ACHN (cell line): Measurements from ENCODE around the gene TGFBR3.

ENCODE experiments used
- DNase-seq: peaks from one replicate; pipeline ENCODE4 v3.0.0-alpha.2; 2015
- in situ Hi-C: cut with HindIII; loops from 2 replicates; pipeline ENCODE4 v1.10.0; 2017; ENCODE audit warnings: low sequenced_read_pairs, low pct_ligation_motif_present, low pct_unique_long_range_greater_than_20kb

The TGFBR3 gene

DNA sequence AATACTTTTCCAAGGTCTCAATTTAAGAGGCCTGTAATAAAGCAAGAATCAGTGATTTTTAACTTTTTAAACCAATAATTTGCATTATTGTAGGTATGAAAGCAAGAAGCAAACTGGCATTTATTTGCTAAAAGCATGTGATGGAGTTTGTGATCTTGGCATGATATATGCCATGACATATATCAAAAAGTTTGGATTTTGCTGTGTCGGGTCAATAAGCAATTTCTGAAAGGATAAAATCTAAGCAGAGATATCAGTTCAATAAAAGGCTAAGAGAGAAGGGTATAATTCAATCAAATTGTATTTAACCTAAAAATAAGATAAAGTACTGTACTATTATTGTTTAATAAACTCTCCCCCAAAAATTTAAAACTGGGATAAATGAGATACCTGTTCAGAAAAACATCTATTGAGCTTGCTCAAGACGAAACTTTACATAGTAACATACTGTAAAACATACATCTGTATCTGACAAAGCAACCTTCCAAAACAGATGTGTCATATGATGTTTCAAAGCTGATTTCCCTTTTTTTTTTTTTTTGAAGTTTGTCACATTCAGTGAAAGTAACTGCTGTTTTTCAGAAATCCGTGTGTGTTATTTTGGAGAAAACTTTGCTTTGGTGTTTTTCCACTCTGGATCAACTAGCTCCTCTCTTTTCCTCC lies 74.5 kb downstream of the TGFBR3 start:
- in situ Hi-C loops = no loop called here
- DNase-seq = no peak

- in situ Hi-C loops = no loop called here
- no peak for DNase-seq
Observed at GRCh38 chr1:91809317-91809716, 76.6 kb downstream of the TGFBR3 start.

DNA sequence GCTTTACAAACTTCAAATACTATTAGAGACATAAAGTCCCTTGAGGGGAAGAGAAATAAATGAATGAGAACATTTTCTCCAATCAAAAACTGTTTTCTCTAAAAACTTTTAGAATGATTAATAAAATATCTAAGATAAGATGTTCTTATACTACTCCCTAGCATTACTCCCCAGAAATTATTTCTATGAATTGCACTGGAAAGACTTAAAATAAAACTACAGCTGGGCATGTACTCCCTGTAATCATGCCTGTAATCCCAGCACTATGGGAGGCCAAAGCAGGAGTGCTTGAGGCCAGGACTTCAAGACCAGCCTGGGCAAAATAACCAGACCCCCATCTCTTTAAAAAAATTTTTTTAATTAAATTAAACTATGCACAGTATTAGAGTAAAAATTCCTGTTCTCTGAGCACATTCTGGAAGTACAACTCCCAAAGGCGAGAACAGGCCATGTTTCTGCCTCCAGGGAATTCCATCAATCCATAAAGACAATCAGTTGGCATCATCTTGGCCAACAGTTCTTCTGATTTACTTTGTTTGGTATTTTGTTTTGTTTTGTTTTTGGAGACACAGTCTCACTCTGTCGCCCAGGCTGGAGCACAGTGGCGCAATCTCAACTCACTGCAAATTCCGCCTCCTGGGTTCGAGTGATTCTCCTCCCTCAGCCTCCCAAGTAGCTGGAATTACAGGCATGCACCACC lies 77.9 kb downstream of the TGFBR3 start:
- in situ Hi-C loops = no loop called here
- no peak for DNase-seq

- no peak for DNase-seq
- in situ Hi-C loops = no loop called here
Observed at GRCh38 chr1:91806769-91807700, 78.9 kb downstream of the TGFBR3 start.

DNA sequence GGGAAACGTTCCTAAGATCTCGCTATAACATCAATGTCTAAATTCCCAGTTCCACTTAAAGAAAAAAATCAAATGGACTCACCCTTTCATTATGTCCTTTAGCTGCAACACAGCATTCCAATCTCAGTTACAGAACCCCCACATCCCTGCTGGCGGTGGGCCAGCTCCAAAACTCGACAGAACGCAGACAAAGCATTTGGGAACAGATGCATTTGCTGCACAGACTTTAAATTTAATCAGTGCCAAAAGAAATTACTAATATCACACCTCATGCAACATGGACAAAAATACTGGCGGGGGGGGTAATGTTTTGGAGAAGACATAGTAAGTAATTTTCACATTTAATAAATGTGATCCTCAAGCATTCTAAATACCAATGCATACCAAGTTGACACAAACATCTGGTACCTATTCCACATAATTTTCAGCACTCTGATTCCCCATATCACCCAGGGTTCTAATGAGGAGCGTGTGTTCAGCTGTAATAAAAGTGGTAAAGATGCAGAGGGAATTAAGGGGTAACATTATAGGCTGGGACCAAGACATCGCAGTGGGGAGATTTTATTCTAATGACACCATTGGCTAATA lies 79.7 kb downstream of the TGFBR3 start:
- in situ Hi-C loops = no loop called here
- DNase-seq = no peak

DNA sequence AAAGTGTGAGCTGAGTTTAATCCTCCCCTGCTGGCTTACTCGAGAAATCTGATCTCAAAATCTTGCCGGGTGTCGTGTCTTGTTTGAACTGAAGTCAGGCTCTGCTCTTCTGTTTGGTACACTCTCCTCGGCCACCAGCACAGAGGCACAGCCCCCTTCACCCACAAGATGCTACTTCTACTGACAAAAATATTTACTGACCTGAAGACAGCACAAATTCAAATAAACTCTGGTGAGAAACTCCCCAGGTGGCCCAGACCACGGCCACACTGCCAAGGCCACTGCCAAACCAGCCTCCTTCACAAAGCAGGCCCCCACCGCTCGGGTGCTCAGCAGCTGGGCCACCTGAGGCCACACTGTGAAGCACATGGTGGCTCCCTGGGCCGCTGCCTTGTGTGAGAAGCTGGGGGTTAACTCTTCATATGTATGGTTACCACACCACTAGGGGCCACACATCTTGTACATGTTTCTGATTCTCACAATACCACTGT lies 80.6 kb downstream of the TGFBR3 start:
- no peak for DNase-seq

DNA sequence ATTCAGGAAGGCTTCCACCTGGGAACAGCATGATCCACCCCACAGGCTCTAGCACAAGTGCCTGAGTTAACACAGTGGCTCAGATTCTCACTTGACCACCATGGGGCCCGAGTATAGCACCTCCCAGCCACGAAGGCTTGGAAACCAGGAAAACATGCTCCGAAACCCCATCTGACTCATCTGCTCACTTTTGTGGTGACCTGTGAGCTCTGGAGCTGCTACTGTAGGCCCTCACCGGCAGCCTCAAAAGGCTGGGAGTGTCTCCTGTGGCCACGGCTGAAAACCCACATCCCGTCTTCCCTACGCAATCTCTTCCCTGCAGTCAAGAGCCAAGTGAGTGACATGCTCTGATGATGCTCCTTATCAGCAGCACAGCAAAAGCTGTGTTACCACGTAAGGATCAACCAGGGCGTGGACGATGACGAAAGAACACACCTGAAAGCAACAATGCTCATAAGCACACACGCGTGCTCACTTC lies 81.4 kb downstream of the TGFBR3 start:
- DNase-seq = no peak
- in situ Hi-C loops = no loop called here

More for the DNA sequence above, 80.6 kb downstream of the TGFBR3 start:
- in situ Hi-C loops = no loop called here

DNA sequence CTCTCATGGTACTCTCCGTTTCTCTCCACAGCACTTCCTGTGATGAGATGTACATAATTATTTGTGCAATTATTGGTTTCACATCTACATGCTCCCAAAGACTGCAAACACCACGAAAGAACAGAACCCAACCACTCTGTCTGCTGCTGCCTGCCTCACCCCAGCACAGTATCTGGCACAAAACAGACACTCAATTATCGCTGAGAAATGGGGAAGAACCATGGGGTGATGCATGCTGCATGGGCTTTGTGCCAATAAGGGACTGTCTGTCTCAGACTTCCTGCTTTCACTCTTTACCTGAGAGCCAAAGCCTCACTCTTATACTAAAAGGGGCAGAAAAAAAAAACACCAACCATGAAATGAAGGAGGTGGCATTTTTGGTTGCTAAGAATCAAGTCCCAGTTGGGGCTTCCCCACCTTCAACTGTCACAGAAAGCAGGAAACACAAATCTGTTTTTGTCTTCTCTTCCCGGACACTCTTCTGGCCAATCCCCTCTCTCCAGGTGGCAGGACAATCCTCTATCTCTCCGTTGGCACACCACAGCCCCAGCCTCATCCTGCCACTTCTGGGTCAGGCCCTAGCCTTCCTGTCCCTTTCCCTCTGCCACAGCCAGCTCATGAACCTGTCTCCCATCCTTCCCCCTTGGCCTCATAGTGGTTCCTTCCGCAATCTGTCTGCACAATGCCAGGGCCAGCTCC lies 82.0 kb downstream of the TGFBR3 start:
- in situ Hi-C loops = no loop called here
- no peak for DNase-seq

DNA sequence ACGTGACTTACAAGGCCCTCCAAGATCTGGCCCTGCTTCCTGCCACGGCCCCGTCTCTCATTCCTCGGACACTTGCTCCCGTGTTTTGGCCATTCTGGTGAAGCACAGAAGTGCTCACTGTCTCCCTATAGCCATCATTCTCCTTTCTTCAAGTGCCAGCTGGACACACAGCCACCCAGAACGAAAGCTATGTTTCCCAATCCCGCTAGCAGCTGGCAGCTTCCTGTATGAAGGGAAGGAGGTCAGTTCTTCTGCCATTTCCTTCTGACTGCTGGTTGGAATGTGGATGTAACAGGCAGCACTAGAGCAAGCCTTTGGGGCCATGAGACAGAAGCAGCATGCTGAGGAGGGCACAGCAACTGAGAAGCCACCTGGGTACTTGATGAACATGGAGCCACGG lies 82.8 kb downstream of the TGFBR3 start:
- no peak for DNase-seq
- in situ Hi-C loops = no loop called here

DNA sequence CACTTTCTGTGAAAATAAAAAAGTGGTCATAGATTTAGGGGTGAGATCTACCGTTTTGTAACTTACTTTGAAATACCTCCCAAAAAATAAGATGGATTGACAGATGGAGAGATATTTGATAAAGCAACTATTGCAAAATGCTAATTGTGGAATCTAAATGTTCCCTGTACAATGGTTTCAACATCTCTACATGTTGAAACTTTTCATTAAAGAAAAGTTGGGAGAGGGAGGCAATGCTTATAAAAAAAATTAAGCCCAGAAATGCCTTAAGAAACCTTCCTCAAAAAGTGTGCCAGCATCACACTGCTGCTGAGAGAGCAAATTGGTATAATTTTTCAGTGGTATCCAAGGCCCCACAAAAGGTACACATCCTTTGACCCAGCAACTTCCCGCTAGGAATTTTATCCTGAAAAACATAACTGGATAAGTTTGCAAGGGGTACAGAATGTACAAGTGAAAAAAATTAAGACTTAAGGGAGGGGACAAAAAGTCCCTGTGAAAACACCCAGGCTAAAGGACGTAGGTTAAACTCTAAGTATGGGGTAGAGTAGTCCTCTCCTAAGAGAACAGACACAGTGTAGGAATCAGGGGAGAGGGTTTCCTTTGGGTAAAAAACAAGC lies 84.3 kb downstream of the TGFBR3 start:
- no peak for DNase-seq
- in situ Hi-C loops = no loop called here

DNA sequence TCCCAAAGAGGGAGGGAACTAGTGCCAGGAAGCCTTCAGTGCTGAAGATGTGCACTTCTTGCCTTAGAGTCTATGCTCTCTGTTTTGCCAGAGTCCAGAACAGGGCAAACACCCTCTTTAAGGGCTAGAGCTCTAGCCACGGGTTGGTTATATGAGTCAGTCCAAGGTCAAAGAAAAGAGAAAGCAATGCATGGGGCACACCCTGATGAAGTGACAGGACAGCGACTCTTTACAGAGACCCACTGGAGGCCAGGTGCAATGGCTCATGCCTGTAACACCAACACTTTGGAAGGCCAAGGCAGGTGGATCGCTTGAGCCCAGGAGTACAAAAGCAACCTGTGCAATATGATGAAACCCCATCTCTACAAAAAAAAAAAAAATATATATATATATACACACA lies 86.1 kb downstream of the TGFBR3 start:
- in situ Hi-C loops = no loop called here
- no peak for DNase-seq

- in situ Hi-C loops = no loop called here
- DNase-seq = no peak
Observed at GRCh38 chr1:91799159-91799558, 86.8 kb downstream of the TGFBR3 start.

DNA sequence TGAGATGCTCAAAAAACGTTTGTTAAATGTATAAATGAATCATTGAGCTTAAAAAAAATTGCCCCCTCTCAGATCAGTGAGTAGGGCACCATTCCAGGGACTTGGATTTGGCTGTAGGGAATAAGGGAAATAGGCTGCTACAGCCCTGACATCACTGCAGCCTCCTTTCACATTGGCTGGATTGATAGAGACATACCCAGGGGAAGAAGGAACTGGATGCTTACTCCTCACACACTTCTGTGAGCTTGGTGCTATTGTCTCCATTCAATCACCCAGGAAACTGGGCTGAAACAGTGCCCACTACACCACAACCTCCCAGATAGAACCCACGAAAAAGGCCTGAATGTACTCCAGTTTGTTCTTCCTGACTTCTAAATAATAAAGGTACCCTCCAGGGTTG lies 87.2 kb downstream of the TGFBR3 start:
- no peak for DNase-seq
- in situ Hi-C loops = no loop called here

GRCh38 chr1:91798241-91798648 lies 87.7 kb downstream of the TGFBR3 start:
- DNase-seq = no peak
- in situ Hi-C loops = no loop called here

DNA sequence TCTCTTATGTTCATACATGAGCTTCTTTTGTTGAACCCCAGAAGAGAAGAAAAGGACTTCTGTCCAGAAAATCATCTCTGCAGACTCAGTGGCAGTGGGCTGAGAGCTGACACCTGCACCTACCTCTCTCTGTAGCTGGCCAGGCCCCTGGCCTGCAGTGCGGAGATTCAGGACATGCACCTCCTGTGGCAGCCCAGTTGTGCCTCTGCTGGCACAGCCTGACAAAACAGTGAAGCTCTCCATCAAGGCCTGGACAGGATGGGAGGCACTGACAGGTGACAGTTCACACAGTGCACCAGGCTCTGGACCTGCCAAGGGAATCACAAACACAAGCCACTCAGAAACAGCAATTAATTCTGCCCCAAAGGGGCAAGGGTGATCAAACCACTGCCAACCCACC lies 88.8 kb downstream of the TGFBR3 start:
- no peak for DNase-seq
- in situ Hi-C loops = no loop called here

DNA sequence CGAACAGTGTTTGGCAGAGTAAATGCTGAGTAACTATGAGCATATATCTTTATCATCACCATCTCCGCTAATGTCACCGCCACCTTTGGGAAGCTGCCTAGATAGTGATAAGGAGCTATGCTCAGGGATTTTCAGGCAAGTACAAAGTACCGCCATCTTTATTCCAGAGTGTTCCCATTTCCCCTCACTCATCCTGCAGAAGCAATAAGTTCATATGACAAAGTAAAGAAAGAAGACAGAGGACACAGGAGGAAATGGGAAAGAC lies 89.6 kb downstream of the TGFBR3 start:
- in situ Hi-C loops = no loop called here
- no peak for DNase-seq

- in situ Hi-C loops = no loop called here
- no peak for DNase-seq
Observed at GRCh38 chr1:91795591-91796389, 90.2 kb downstream of the TGFBR3 start.
